HepG2 (cell line): ENCODE measurements around the gene BPIFB2. TPM values are rescaled to one million over a fixed set of nuclear protein-coding genes. Genes with fewer than 3 reads are reported as not detected.

ENCODE experiments used
- CENPT ChIP-seq: sonication (generic); formaldehyde crosslinking; IDR thresholded peaks from 2 replicates; pipeline ENCODE4 v1.8.0; 2022; ENCODE audit warnings: low read depth, mild to moderate bottlenecking, moderate library complexity, missing genetic modification reagents
- GABPA ChIP-seq, 2 experiments: IDR thresholded peaks; 2 replicates each; pipeline ENCODE4 v1.6.1; 2011 to 2016; ENCODE audit warnings: low read depth in 2 of 2, low read length in 1 of 2, missing biosample characterization in 1 of 2, missing genetic modification characterization in 1 of 2
- HDAC1 ChIP-seq: sonication (generic); formaldehyde crosslinking; IDR thresholded peaks from 2 replicates; pipeline ENCODE4 v1.5.1; 2020; ENCODE audit warnings: mild to moderate bottlenecking, missing genetic modification reagents
- NKX3-1 ChIP-seq: sonication (generic); formaldehyde crosslinking; IDR thresholded peaks from 2 replicates; pipeline ENCODE4 v1.5.0; 2020; ENCODE audit warnings: missing genetic modification reagents
- PAX8 ChIP-seq: sonication (generic); formaldehyde crosslinking; IDR thresholded peaks from 2 replicates; pipeline ENCODE4 v1.8.0; 2022; ENCODE audit warnings: mild to moderate bottlenecking, missing genetic modification reagents, borderline replicate concordance
- TEAD3 ChIP-seq: optimal IDR thresholded peaks from 2 replicates; pipeline ENCODE3; 2016; ENCODE audit warnings: borderline replicate concordance
- ZFP90 ChIP-seq: sonication (generic); formaldehyde crosslinking; IDR thresholded peaks from 2 replicates; pipeline ENCODE4 v1.8.0; 2022; ENCODE audit warnings: missing genetic modification reagents, mild to moderate bottlenecking, inconsistent platforms, borderline replicate concordance
- ZNF331 ChIP-seq: sonication (generic); formaldehyde crosslinking; IDR thresholded peaks from 2 replicates; pipeline ENCODE4 v1.4.0; 2020; ENCODE audit warnings: missing genetic modification reagents
- polyA plus RNA-seq, 8 experiments: library from polyadenylated mRNA; depleted of rRNA in 3 of 8; stranded (reverse) in 7 of 8; unstranded in 1 of 8; fragments of >200 nt; fragmentation: Illumina TruSeq in 4 of 8; extraction: Trizol in 4 of 8; gene quantifications; 2 replicates each; pipeline versions ENCODE4 v1.2.1 to v1.2.3, GENCODE V29; 2011 to 2016; ENCODE audit warnings: low read depth in 4 of 8, missing spikeins in 1 of 8, mixed read lengths in 1 of 8; ENCODE audit not compliant: insufficient read depth in 1 of 8
- total RNA-seq, 5 experiments: library from RNA; depleted of rRNA; stranded (reverse); fragments of >200 nt; fragmentation: Illumina TruSeq; extraction: Trizol; gene quantifications; 2 replicates each; pipeline ENCODE4 v1.2.3, GENCODE V29; 2016; ENCODE audit warnings: low read depth in 1 of 5
- TF ChIP-seq, protein P1 (sequence below): sonication (generic); formaldehyde crosslinking; IDR thresholded peaks from 2 replicates; pipeline ENCODE4 v1.4.0; 2020; ENCODE audit warnings: low read depth, missing genetic modification reagents
- TF ChIP-seq, protein P2 (sequence below): sonication (generic); formaldehyde crosslinking; IDR thresholded peaks from 2 replicates; pipeline ENCODE4 v1.4.0; 2020; ENCODE audit warnings: missing genetic modification reagents, borderline replicate concordance
- TF ChIP-seq, protein P3 (sequence below): IDR thresholded peaks from 2 replicates; pipeline ENCODE4 v1.6.1; 2016; ENCODE audit warnings: missing genetic modification reagents, missing compliant biosample characterization
- TF ChIP-seq, protein P4 (sequence below): sonication (generic); formaldehyde crosslinking; IDR thresholded peaks from 2 replicates; pipeline ENCODE4 v1.4.0; 2020; ENCODE audit warnings: mild to moderate bottlenecking, missing genetic modification reagents
- TF ChIP-seq, protein P5 (sequence below): sonication (generic); formaldehyde crosslinking; IDR thresholded peaks from 2 replicates; pipeline ENCODE4 v1.8.0; 2022; ENCODE audit warnings: mild to moderate bottlenecking, missing genetic modification reagents, moderate library complexity

Gene BPIFB2
- total and polyA plus RNA-seq, 2 of the 13 experiments (the other 11 are each of a cell fraction or from before 2014, with no cell fraction given): 54.5 to 902 TPM

DNA sequence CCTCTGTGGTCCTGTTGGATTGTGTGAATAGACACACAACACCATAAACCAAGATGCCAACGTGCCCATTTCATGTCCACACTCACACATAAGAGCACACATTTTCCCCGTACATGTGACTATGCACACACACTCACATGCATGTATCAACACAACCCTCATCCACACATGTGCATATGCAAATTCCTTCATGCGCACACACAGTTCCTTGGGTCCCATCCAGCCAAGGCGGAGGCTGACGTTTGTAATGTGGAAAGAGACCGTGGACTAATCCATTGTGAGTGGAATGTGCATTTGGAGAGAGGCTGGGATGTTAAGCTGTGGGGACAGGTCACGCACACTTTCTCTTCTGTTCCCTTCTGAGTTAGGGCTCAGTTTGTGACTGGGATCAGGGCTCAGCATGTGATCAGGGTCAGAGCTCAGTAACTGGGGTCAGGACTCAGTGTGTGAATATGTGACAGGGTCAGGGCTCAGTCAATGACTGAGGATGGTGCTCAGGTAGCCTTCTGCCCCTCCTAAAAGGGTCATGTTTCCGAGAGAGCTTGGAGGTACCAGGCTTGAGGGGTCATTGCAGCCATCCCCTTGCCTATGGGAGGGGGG, 628 bp upstream of the BPIFB2 start (continued):
- TF ChIP-seq, protein P1, sequence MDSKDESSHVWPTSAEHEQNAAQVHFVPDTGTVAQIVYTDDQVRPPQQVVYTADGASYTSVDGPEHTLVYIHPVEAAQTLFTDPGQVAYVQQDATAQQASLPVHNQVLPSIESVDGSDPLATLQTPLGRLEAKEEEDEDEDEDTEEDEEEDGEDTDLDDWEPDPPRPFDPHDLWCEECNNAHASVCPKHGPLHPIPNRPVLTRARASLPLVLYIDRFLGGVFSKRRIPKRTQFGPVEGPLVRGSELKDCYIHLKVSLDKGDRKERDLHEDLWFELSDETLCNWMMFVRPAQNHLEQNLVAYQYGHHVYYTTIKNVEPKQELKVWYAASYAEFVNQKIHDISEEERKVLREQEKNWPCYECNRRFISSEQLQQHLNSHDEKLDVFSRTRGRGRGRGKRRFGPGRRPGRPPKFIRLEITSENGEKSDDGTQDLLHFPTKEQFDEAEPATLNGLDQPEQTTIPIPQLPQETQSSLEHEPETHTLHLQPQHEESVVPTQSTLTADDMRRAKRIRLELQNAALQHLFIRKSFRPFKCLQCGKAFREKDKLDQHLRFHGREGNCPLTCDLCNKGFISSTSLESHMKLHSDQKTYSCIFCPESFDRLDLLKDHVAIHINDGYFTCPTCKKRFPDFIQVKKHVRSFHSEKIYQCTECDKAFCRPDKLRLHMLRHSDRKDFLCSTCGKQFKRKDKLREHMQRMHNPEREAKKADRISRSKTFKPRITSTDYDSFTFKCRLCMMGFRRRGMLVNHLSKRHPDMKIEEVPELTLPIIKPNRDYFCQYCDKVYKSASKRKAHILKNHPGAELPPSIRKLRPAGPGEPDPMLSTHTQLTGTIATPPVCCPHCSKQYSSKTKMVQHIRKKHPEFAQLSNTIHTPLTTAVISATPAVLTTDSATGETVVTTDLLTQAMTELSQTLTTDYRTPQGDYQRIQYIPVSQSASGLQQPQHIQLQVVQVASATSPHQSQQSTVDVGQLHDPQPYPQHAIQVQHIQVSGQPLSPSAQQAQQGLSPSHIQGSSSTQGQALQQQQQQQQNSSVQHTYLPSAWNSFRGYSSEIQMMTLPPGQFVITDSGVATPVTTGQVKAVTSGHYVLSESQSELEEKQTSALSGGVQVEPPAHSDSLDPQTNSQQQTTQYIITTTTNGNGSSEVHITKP: no peak
- TF ChIP-seq, protein P2, sequence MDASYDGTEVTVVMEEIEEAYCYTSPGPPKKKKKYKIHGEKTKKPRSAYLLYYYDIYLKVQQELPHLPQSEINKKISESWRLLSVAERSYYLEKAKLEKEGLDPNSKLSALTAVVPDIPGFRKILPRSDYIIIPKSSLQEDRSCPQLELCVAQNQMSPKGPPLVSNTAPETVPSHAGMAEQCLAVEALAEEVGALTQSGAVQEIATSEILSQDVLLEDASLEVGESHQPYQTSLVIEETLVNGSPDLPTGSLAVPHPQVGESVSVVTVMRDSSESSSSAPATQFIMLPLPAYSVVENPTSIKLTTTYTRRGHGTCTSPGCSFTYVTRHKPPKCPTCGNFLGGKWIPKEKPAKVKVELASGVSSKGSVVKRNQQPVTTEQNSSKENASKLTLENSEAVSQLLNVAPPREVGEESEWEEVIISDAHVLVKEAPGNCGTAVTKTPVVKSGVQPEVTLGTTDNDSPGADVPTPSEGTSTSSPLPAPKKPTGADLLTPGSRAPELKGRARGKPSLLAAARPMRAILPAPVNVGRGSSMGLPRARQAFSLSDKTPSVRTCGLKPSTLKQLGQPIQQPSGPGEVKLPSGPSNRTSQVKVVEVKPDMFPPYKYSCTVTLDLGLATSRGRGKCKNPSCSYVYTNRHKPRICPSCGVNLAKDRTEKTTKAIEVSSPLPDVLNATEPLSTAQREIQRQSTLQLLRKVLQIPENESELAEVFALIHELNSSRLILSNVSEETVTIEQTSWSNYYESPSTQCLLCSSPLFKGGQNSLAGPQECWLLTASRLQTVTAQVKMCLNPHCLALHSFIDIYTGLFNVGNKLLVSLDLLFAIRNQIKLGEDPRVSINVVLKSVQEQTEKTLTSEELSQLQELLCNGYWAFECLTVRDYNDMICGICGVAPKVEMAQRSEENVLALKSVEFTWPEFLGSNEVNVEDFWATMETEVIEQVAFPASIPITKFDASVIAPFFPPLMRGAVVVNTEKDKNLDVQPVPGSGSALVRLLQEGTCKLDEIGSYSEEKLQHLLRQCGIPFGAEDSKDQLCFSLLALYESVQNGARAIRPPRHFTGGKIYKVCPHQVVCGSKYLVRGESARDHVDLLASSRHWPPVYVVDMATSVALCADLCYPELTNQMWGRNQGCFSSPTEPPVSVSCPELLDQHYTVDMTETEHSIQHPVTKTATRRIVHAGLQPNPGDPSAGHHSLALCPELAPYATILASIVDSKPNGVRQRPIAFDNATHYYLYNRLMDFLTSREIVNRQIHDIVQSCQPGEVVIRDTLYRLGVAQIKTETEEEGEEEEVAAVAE: 0 out of 2 replicates have a peak, but pooled peaks have one; percentile 37
- TF ChIP-seq, protein P3, sequence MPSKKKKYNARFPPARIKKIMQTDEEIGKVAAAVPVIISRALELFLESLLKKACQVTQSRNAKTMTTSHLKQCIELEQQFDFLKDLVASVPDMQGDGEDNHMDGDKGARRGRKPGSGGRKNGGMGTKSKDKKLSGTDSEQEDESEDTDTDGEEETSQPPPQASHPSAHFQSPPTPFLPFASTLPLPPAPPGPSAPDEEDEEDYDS (CRISPR knock-in tag): no peak
- TF ChIP-seq ZNF331 (CRISPR knock-in tag): no peak
- TF ChIP-seq ZFP90 (CRISPR knock-in tag): no peak
- TF ChIP-seq, protein P4, sequence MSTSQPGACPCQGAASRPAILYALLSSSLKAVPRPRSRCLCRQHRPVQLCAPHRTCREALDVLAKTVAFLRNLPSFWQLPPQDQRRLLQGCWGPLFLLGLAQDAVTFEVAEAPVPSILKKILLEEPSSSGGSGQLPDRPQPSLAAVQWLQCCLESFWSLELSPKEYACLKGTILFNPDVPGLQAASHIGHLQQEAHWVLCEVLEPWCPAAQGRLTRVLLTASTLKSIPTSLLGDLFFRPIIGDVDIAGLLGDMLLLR (CRISPR knock-in tag): no peak; the same call in 1 of the 2 replicates
- TF ChIP-seq PAX8: no peak
- no peak for TF ChIP-seq NKX3-1
- TF ChIP-seq CENPT (CRISPR knock-in tag): no peak
- TF ChIP-seq, protein P5, sequence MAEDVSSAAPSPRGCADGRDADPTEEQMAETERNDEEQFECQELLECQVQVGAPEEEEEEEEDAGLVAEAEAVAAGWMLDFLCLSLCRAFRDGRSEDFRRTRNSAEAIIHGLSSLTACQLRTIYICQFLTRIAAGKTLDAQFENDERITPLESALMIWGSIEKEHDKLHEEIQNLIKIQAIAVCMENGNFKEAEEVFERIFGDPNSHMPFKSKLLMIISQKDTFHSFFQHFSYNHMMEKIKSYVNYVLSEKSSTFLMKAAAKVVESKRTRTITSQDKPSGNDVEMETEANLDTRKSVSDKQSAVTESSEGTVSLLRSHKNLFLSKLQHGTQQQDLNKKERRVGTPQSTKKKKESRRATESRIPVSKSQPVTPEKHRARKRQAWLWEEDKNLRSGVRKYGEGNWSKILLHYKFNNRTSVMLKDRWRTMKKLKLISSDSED (CRISPR knock-in tag): peak; percentile 93; the same call in 1 of the 2 replicates
- peak; percentile 6; the same call in 1 of the 2 replicates for TF ChIP-seq HDAC1 (CRISPR knock-in tag)
- no peak for TF ChIP-seq GABPA (IDR thresholded peaks at IDR 0.05; ENCODE audit: low read depth, low read length)
- no peak for TF ChIP-seq GABPA (CRISPR knock-in tag; IDR thresholded peaks at IDR 0.05; ENCODE audit: low read depth)
- peak; percentile 26 for TF ChIP-seq TEAD3 (CRISPR knock-in tag)
